GM23248 (cell line): ENCODE data around the gene FOLR1.

Experiments used
- EZH2 ChIP-seq: fragments of 200-600 bp; sonication (generic); IDR thresholded peaks from 2 replicates; pipeline ENCODE4 v1.6.1; 2018; ENCODE audit warnings: antibody characterized with exemption, mild to moderate bottlenecking; ENCODE audit not compliant: insufficient read depth, poor library complexity, severe bottlenecking
- EZH2phosphoT487 ChIP-seq: fragments of 200-600 bp; sonication (generic); IDR thresholded peaks from 2 replicates; pipeline ENCODE4 v1.6.1; 2018; ENCODE audit warnings: antibody characterized with exemption, moderate library complexity, mild to moderate bottlenecking, low read depth; ENCODE audit not compliant: insufficient read depth

DNA sequence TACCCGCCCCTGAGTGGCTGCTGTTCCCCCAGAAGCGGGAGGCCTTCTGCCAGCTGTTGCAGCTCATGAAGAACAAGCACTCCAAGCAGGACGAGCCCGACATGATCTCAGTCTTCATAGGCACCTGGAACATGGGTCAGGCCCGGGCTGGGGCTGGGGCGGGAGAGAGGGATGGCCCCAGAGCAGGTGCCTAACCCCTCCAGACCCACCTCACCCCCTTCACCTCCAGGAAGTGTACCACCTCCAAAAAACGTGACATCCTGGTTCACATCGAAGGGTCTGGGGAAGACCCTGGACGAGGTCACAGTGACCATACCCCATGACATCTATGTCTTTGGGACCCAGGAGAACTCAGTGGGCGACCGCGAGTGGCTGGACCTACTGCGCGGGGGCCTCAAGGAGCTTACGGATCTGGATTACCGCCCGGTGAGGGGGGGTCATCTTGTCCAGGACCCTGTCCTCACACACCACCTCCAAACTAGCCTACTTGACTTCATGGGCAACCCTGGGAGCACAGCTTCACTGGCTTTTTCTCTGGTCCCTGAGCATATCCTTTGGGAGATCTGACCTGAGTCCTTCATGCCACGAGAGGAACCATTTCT, 38.9 kb downstream of the FOLR1 start:
- TF ChIP-seq EZH2 (no peak), EZH2phosphoT487 (no peak)
